HEK293T (cell line): ENCODE measurements around the gene UIMC1.

Experiments used
- ARNT ChIP-seq: fragments of 450-650 bp; IDR thresholded peaks from 2 replicates; pipeline ENCODE4 v1.6.1; 2017; ENCODE audit warnings: mild to moderate bottlenecking
- ELF4 ChIP-seq: fragments of 450-650 bp; IDR thresholded peaks from 2 replicates; pipeline ENCODE4 v1.6.1; 2017; ENCODE audit warnings: antibody characterized with exemption
- FOXA1 ChIP-seq: fragments of 450-650 bp; IDR thresholded peaks from 2 replicates; pipeline ENCODE4 v1.6.1; 2016; ENCODE audit warnings: mild to moderate bottlenecking
- FOXK2 ChIP-seq: fragments of 450-650 bp; IDR thresholded peaks from 2 replicates; pipeline ENCODE4 v1.6.1; 2016; ENCODE audit warnings: mild to moderate bottlenecking
- FOXM1 ChIP-seq: fragments of 450-650 bp; IDR thresholded peaks from 2 replicates; pipeline ENCODE4 v1.6.1; 2017; ENCODE audit warnings: mild to moderate bottlenecking, borderline replicate concordance
- HDGF ChIP-seq: fragments of 450-650 bp; IDR thresholded peaks from 2 replicates; pipeline ENCODE4 v1.6.1; 2017; ENCODE audit warnings: antibody characterized with exemption, borderline replicate concordance
- L3MBTL2 ChIP-seq: fragments of 450-650 bp; conservative IDR thresholded peaks from 2 replicates; pipeline ENCODE4 v1.6.1; 2016; ENCODE audit warnings: mild to moderate bottlenecking
- SP1 ChIP-seq: fragments of 450-650 bp; IDR thresholded peaks from 2 replicates; pipeline ENCODE4 v1.6.1; 2017
- SUZ12 ChIP-seq: fragments of 450-650 bp; IDR thresholded peaks from 2 replicates; pipeline ENCODE4 v1.6.1; 2016; ENCODE audit warnings: mild to moderate bottlenecking

GRCh38 chr5:177025101-177025601 lies 18.6 kb upstream of the UIMC1 start:
- TF ChIP-seq FOXK2 = no peak
- no peak for TF ChIP-seq FOXM1
- TF ChIP-seq ELF4 = no peak
- TF ChIP-seq SUZ12 = no peak
- TF ChIP-seq L3MBTL2 = no peak
- no peak for TF ChIP-seq SP1
- no peak for TF ChIP-seq FOXA1
- no peak for TF ChIP-seq ARNT
- no peak for TF ChIP-seq HDGF
